Activated CD8-positive, alpha-beta memory T cell treated with anti-CD3 and anti-CD28 coated beads, Interleukin-2, amount 50 U/mL, for 24 hours (primary cell): Measurements from ENCODE around the gene TOB1.

Source experiments
- DNase-seq: peaks from one replicate; pipeline ENCODE4 v3.0.0-alpha.2; 2020; ENCODE audit errors: extremely low read depth

TOB1 gene

GRCh38 chr17:50845240-50846147, 20.7 kb downstream of the TOB1 start:
- DNase-seq, result no peak

- DNase-seq, result no peak
Observed at GRCh38 chr17:50844117-50844700, 21.9 kb downstream of the TOB1 start.

- no peak for DNase-seq
Observed at GRCh38 chr17:50843150-50843905, 22.8 kb downstream of the TOB1 start.

GRCh38 chr17:50842506-50843149, 23.5 kb downstream of the TOB1 start:
- DNase-seq, result no peak

GRCh38 chr17:50841949-50842354, 24.2 kb downstream of the TOB1 start:
- no peak for DNase-seq

- no peak for DNase-seq
Observed at GRCh38 chr17:50841277-50841948, 24.7 kb downstream of the TOB1 start.

- DNase-seq, result no peak
Observed at GRCh38 chr17:50840311-50840851, 25.8 kb downstream of the TOB1 start.

GRCh38 chr17:50839591-50840310, 26.4 kb downstream of the TOB1 start:
- DNase-seq, result no peak

DNA sequence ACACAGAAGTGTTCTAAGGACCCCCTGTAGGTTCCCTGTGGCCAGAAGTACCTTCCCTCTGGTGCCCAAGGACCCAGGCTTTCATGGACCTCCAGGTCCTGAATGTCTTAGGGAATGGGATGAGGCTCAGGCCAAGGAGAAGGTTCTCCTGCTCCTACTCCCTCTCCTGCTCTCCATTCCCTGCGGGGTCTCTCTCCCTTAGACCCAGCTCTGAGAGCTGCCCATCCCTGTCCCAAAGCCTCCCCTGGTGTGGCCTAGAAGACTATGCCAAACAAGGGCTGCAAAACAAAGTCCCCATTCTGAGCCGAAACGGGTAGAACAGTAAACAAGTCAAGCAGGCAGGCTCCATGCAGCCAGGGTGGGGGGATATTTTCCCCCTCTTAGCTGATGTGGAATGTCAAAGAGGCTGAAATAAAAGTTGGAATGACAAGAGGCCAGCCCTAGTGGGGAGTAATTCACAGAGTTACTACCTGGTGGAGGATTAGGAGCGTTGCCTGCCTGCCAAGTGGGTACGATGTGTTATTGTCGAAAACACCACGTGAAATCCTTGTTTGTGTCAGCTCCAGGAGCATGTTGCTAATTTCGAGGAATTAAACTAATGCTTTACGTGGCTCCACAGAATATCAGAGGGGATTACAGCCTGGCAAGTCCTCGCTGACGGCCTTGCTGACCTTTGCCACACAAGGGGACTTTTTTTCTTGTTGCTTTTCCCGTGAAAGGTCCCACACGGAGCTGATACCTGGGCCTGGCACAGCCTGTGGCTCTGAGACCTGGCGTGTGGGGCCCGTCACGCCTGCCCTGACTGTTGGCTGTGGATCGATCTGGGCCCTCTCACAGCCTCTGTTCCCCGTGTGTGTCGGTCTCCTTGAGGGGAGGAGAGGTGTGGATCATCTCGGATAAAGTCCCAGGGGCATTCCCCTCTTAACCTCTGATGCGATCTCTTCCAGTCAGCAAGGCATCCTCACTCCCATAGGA, 27.9 kb downstream of the TOB1 start:
- DNase-seq, result no peak

- no peak for DNase-seq
Observed at GRCh38 chr17:50837286-50837979, 28.7 kb downstream of the TOB1 start.

GRCh38 chr17:50836826-50837225, 29.3 kb downstream of the TOB1 start:
- no peak for DNase-seq

GRCh38 chr17:50835301-50836234, 30.6 kb downstream of the TOB1 start, which contains the start of gene WFIKKN2:
Gene WFIKKN2, plus strand, starts transcription at chr17:50835586. Its CDS starts 352 bp downstream, at chr17:50835938.
- DNase-seq, result no peak

GRCh38 chr17:50834429-50835300, 31.5 kb downstream of the TOB1 start:
- no peak for DNase-seq

GRCh38 chr17:50833510-50834428, 32.4 kb downstream of the TOB1 start:
- DNase-seq, result no peak

- DNase-seq, result no peak
Observed at GRCh38 chr17:50832864-50833381, 33.2 kb downstream of the TOB1 start.
